Coronary artery (tissue), 2 donors: ENCODE data around the gene RTP1.
"Not testable (repeated sequence)": the region's sequence is repeated elsewhere in the genome, so short reads cannot be mapped to it uniquely, and the experiment has no call there.

Source experiments
- DNase-seq: peaks from one replicate; pipeline ENCODE4 v3.0.0-alpha.2; 2017; ENCODE audit warnings: low spot score
- H3K27ac ChIP-seq, 2 donors: fragments of 200-600 bp; sonication (generic); one replicate each; pipeline ENCODE4 v1.5.1; 2016 to 2019
- H3K4me3 ChIP-seq: fragments of 200-600 bp; sonication (generic); 2 replicates; pipeline ENCODE4 v1.5.1; 2016; ENCODE audit warnings: mild to moderate bottlenecking, moderate library complexity
- CTCF ChIP-seq: fragments of 200-600 bp; sonication (generic); IDR thresholded peaks from one replicate; pipeline ENCODE4 v1.5.1; 2019; ENCODE audit warnings: antibody characterized with exemption

RTP1 gene

GRCh38 chr3:187198490-187198889, 1.2 kb downstream of the RTP1 start:
- H3K4me3 ChIP-seq: no peak overlapping the region
- no peak for TF ChIP-seq CTCF
- no peak for DNase-seq
- no peak overlapping the region for H3K27ac ChIP-seq

- not testable (repeated sequence) for H3K27ac ChIP-seq, DNase-seq, H3K4me3 ChIP-seq
Measured at GRCh38 chr3:187199463-187200050, 2.3 kb downstream of the RTP1 start.

GRCh38 chr3:187205683-187206082, 8.4 kb downstream of the RTP1 start:
- no peak overlapping the region for H3K27ac ChIP-seq
- TF ChIP-seq CTCF: no peak
- no peak for DNase-seq
- no peak overlapping the region for H3K4me3 ChIP-seq

- no peak for DNase-seq
- H3K4me3 ChIP-seq: no peak overlapping the region
- no peak for TF ChIP-seq CTCF
- peak overlapping the region in 1 of 2 donors; percentile 62 for H3K27ac ChIP-seq
Measured at GRCh38 chr3:187207062-187207461, 9.8 kb downstream of the RTP1 start.

GRCh38 chr3:187207624-187208023, 10.3 kb downstream of the RTP1 start:
- peak overlapping the region in 1 of 2 donors; percentile 49 for H3K27ac ChIP-seq
- TF ChIP-seq CTCF: no peak
- H3K4me3 ChIP-seq: no peak overlapping the region
- DNase-seq: no peak

GRCh38 chr3:187208159-187208558, 10.9 kb downstream of the RTP1 start:
- H3K4me3 ChIP-seq: no peak overlapping the region
- H3K27ac ChIP-seq: peak overlapping the region in 1 of 2 donors; percentile 81
- no peak for TF ChIP-seq CTCF
- DNase-seq: no peak

- peak overlapping the region; percentile 68 to 81 for H3K27ac ChIP-seq
- no peak overlapping the region for H3K4me3 ChIP-seq
- no peak for DNase-seq
- TF ChIP-seq CTCF: no peak
Measured at GRCh38 chr3:187209491-187209890, 12.2 kb downstream of the RTP1 start.

- no peak for DNase-seq
- no peak for TF ChIP-seq CTCF
- peak overlapping the region; percentile 68 to 81 for H3K27ac ChIP-seq
- no peak overlapping the region for H3K4me3 ChIP-seq
Measured at GRCh38 chr3:187210091-187210490, 12.8 kb downstream of the RTP1 start.
